GM12892 (cell line): ENCODE measurements around the gene CORO2B.
"Not testable (repeated sequence)": the region's sequence is repeated elsewhere in the genome, so short reads cannot be mapped to it uniquely, and the experiment has no call there.

ENCODE experiments used
- DNase-seq: peaks from one replicate; pipeline ENCODE4 v3.0.0; 2011; ENCODE audit not compliant: insufficient read length
- FAIRE-seq: peaks from 2 replicates; lab custom pipeline; 2011; peaks lifted over from hg19 to GRCh38; lab: Jason Lieb, UNC
- POLR2A ChIP-seq: IDR thresholded peaks from 2 replicates; pipeline ENCODE4 v1.6.1; 2011; ENCODE audit warnings: low read depth, low read length, control low read depth
- POLR2AphosphoS5 ChIP-seq: IDR thresholded peaks from 2 replicates; pipeline ENCODE4 v1.6.1; 2011; ENCODE audit warnings: low read depth, low read length, control low read depth
- TAF1 ChIP-seq: IDR thresholded peaks from 2 replicates; pipeline ENCODE4 v1.6.1; 2011; ENCODE audit warnings: low read depth, mild to moderate bottlenecking, control low read depth, low read length, borderline replicate concordance

The CORO2B gene

GRCh38 chr15:68677996-68678395 is 99.2 kb downstream of the CORO2B start:
- no peak for TF ChIP-seq POLR2AphosphoS5
- no peak for TF ChIP-seq TAF1
- TF ChIP-seq POLR2A = no peak
- FAIRE-seq (no peak), DNase-seq (no peak)

DNA sequence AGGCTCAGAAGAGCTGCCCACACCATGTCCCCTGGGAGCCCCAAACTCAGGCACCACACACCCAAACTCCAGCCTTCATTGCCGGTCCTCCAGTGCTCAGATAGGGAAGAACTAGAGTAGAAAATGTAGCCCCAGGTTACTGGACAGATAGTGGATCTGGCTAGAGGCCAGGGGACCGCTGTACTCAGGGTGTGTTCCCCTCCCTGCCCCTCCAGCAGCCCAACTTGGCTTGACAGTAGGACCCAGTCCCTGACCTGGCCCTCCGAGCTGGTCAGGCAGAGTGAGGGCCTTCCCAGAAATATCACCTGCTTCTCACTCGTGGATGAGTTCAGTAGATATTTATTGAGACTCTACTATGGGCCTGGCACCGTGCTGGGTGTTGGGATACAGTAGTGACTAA is 100.0 kb downstream of the CORO2B start:
- TF ChIP-seq POLR2A (no peak), TAF1 (no peak), POLR2AphosphoS5 (no peak)
- FAIRE-seq (no peak), DNase-seq (no peak)

DNA sequence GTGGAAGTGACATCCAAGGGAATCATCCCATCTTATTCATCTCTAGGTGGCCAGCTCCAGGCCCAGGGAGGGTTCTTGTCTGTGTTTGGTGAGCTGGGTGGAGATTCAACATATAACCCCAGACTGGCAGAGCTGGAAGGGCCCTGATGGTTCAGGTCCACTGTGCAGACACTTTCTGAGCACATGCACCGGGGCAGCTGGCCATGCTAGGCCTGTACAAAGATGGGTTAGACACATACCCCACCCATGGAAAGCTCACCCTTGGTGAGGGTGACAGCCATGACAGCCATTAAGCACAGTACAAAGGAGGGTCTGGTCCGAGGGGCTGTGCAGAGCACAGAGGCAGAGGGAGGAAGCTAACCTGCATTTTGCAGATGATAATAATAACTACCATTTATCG is 100.4 kb downstream of the CORO2B start:
- DNase-seq = no peak
- TF ChIP-seq POLR2AphosphoS5 = no peak
- TF ChIP-seq TAF1 = no peak
- no peak for TF ChIP-seq POLR2A
- FAIRE-seq = no peak

- TF ChIP-seq TAF1 = no peak
- TF ChIP-seq POLR2AphosphoS5 = no peak
- no peak for TF ChIP-seq POLR2A
- DNase-seq (no peak), FAIRE-seq (no peak)
Observed at GRCh38 chr15:68679961-68680371, 101.2 kb downstream of the CORO2B start.

- DNase-seq, FAIRE-seq: not testable (repeated sequence)
Observed at GRCh38 chr15:68680756-68681155, 102.0 kb downstream of the CORO2B start.

DNA sequence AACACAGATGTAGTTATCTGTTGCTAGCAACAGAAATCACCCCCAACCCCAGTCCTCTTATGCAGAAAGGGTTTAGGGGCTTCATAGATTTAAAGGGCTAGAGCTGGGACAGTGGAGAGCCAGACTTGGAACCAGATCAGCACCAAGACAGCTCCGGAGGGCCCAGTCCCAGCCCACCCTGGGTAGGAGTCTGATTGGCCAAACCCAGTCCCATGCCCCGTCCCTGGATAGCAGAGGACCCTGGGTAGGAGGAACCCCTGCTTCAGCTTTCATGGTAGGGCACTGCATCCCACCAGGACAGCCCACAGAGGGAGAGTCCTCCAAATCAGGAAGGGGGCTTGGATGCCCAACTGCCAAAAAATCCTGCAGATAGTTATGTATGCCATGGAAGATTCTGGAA is 103.0 kb downstream of the CORO2B start:
- FAIRE-seq = no peak

DNA sequence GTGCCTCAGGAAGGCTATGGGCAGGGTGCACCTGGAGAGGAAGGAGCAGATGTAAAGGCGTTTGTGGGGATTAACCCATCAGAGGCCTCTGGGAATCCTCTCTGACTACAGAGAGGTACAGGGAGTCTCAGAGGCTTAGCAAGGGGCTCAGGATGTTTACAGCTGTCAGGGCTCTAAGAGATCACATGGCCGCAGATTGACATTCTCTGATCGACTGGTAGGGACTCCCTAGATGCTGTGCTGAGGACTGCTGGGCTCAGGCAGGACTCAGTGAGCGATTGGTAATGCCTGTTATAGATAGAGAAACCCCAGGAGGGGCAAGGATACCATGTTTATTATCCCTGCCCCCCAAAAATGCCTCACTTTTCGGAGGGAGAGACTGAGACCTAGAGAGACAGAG is 103.5 kb downstream of the CORO2B start:
- TF ChIP-seq POLR2AphosphoS5 (no peak), POLR2A (no peak), TAF1 (no peak)
- DNase-seq = no peak
- no peak for FAIRE-seq

More for the DNA sequence above, 103.0 kb downstream of the CORO2B start:
- TF ChIP-seq TAF1 = no peak
- no peak for TF ChIP-seq POLR2AphosphoS5
- no peak for TF ChIP-seq POLR2A
- no peak for DNase-seq

GRCh38 chr15:68683026-68683425 is 104.2 kb downstream of the CORO2B start:
- DNase-seq (no peak), FAIRE-seq (no peak)
- TF ChIP-seq TAF1 = no peak
- TF ChIP-seq POLR2A = no peak
- TF ChIP-seq POLR2AphosphoS5 = no peak

DNA sequence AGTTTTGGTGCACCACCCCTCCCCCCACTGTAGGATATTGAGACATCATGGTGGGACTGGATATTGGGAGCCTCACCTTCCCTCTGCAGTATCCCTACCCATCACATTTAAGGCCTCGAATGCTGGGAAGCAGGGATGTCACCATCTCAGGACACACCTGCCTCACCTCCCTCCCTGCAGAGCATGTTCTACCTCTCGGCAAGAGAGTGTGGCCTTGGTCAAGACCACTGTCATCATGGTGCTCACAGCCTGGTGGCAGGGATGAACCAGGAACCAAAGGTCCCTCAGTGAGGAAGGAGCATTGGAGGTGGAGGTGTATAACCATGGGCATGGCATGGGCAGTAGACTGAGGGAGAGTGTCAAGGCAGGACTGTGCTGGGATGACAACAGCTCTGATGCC is 104.8 kb downstream of the CORO2B start:
- TF ChIP-seq POLR2AphosphoS5 = no peak
- TF ChIP-seq POLR2A = no peak
- no peak for TF ChIP-seq TAF1
- no peak for DNase-seq
- FAIRE-seq = no peak

DNA sequence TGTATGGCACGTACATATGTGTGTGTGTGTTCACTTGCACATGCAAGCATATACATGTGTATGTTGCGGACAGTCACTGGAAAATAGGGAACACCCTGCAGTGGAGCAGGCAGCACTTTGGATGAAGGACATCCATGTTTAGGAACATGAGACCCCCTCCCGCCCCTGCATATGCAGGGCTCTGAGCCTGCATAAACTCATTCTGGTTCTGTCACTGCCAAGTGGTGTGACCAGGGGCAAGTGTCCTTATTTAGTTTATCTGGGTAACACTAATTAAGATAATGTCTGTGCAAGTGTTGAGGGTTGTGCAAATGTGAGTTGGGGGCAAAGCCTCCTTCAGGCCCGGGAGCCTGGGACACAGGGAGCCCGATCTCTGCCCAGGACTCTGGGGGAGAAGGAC is 105.7 kb downstream of the CORO2B start:
- no peak for FAIRE-seq
- no peak for DNase-seq
- TF ChIP-seq POLR2AphosphoS5 (no peak), POLR2A (no peak), TAF1 (no peak)

- FAIRE-seq (no peak), DNase-seq (no peak)
- no peak for TF ChIP-seq TAF1
- TF ChIP-seq POLR2A = no peak
- TF ChIP-seq POLR2AphosphoS5 = no peak
Observed at GRCh38 chr15:68687136-68687735, 108.4 kb downstream of the CORO2B start.

- FAIRE-seq (no peak), DNase-seq (no peak)
- TF ChIP-seq TAF1 = no peak
- no peak for TF ChIP-seq POLR2A
- TF ChIP-seq POLR2AphosphoS5 = no peak
Observed at GRCh38 chr15:68691705-68692104, 112.9 kb downstream of the CORO2B start.

GRCh38 chr15:68693071-68693470 is 114.3 kb downstream of the CORO2B start:
- TF ChIP-seq POLR2AphosphoS5 = no peak
- TF ChIP-seq TAF1 = no peak
- no peak for TF ChIP-seq POLR2A
- DNase-seq = no peak
- no peak for FAIRE-seq
